Jurkat, Clone E6-1 (cell line): ENCODE measurements around the gene SHANK1.
A peak's percentile ranks its signal among the peaks of the same experiment; 100 is the strongest.

ENCODE experiments used
- DNase-seq: peaks from one replicate; pipeline ENCODE4 v3.0.0-alpha.2; 2011; ENCODE audit warnings: low read depth, low spot score
- H3K4me3 ChIP-seq: 2 replicates; pipeline ENCODE4 v1.5.1; 2011; ENCODE audit warnings: mild to moderate bottlenecking, low read length, control low read depth, moderate library complexity

SHANK1 gene

DNA sequence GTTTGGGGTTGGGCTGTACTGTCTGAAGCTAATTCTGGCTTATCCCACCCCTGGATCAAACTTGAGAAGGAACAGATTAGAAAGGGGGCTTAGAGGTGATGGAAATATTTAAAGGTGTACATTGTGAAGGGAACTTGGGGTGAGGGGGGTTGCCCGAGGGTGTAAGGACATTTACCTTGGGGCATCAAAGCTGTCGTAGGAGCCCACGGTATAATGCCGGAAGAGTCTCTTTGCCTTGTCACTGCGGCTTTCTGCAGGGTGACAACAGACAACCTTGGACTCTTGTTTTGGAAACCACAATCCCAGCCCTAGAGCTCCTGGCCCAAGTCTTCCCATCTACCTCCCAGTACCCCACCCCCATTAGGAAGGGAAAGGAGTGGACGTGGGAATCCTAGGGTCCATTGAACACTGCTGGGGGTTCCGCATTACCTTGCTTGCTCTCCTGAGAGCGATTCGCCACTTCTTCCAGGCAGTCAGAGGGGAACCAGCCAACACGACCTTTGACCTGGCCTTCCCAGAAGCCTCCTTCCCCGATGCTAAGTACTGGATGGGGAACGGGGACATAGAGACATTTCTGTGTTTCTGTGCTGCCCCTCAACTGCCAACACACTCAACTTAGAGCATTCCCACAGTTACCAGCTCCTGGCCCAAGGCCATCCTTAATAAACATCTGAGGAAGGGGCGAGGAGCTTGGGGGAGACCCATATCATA is 22.0 kb downstream of the SHANK1 start:
- H3K4me3 ChIP-seq: no peak overlapping the region
- DNase-seq: no peak

DNA sequence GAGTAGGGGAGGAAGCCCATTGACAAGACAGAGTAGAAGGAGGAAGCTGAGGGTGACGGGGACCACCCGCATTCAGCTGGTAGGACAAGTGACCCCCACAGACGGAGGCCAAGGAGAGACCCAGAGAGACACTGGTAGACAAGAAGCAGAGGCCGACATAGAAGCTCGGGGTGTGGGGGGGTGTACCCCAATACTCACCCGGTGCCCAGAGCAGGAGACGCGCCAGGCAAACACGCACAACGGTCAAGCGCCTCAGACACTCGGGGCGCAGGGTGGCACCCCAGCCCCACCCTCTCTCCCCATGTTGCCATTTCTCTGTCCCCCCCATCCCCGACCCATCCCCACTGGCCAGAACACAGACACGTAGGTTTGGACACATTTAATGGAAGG is 23.5 kb downstream of the SHANK1 start:
- no peak for DNase-seq
- no peak overlapping the region for H3K4me3 ChIP-seq

DNA sequence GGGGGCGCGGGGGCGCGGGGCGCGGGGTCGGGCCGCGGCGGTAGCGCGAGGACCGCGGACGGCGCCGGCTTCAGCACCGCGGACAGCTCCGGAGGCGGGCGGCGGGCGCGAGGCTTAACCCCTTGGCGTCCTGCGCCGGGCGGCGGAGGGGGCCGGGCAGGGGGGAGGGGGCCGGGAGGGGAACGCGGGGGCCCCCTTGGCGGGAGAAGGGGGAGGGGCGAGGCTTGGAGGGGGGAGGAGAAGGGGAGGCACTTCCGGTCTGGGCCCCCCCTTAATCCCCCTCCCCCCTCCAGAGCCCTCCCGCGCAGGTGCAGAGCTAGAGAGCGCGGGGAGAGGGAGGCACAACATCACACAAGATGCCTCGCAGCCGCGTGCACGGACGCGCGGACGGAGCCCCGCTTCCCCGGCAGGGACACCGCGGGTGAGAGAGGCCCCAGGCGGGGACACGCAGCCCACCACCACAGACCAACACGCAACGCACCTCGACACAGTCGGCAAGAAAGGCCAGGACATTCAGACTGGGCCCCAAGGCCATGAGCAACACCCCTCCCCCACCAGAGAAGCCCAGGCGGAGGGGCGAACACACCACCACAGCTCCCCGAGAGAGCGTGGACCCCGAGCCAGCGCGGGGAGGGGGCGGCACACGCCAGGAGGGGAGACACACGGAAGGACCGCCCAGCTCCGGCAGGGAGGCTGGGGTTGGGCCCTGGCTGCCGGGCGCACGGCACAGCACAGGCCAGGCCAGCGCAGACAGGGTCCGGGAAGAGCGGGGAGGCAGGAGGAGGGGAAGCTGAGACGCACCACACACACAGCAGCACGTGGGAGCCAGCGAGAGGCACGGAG is 24.1 kb downstream of the SHANK1 start:
- H3K4me3 ChIP-seq: no peak overlapping the region
- DNase-seq: peak; percentile 39

DNA sequence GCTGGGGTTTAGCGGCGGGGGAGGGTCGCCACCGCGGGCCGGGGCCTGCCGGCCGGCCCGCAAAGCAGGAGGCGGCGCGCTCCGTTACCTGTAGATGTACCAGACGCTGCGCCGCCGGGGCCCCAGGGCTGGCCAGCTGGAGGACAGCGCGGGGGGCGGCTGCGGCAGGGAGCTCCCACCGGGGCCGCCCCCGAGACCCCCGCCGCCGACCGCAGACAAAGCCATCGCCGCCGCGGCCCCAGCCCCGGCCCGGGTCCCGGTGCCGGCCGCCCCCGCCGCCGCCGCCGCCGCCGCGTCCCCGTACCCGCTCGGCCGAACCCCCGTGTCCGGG is 24.8 kb downstream of the SHANK1 start:
- no peak overlapping the region for H3K4me3 ChIP-seq
- no peak for DNase-seq

DNA sequence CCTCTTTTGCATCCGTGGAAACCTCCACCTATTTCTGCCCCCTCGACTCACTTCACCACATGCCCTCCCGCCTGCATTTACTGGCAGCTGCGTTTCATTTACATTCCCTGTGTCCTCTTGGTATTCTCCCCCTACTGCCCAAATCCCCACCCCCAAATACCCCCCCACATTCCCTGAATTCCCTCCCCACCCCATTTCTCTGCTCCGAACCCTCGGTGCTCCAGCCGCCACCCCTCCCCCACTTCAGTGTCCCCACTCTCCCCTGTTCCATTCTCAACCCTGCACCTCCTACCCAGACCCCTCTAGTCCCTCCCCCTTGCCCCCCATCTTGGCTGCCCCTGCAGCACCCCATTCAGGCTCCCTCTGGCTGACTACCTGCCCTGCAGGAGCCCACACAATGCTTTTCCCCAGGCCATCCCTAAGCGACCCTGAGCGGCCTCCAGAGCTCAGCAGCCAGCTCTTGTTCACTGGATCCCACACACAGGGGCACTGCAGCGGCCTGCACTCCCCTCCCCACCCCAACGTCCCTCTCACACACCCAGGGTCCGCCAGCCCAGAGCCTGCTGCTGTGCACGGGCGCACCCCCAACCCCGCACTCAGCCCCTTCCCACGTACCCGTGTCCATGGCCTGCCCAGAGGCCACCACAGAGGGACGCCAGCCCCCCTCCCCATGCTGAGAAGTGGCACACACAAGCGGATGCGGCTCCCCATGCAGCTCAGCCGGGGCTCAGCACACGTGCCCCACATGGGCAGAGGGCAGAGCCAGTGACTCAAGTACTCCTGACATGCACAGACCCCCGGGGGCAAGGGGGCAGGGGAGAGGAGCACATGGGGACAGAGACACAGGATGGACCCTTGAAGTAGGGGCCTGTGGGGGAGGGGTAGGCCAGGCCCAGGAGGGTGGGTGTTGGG is 26.3 kb downstream of the SHANK1 start:
- H3K4me3 ChIP-seq: no peak overlapping the region

DNA sequence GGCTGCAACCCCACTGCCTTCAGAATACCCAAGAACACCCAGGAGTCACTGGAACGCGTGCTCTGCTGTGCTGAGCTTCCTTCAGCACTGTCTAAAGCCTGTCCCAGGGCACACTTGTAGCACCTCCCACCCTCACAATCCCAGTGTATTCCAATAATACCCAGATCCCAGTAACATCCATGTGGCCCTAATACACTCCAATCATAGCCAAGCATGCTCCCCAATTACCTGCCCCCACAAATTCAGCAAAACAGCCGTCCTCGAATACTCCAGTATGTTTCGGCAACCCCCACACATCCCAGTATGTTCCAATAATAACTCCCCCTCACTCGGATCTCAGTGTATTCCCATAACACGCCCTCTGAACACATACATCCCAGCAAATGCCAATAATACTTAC is 29.2 kb downstream of the SHANK1 start:
- H3K4me3 ChIP-seq: no peak overlapping the region

More for the DNA sequence above, 26.3 kb downstream of the SHANK1 start:
- no peak for DNase-seq

DNA sequence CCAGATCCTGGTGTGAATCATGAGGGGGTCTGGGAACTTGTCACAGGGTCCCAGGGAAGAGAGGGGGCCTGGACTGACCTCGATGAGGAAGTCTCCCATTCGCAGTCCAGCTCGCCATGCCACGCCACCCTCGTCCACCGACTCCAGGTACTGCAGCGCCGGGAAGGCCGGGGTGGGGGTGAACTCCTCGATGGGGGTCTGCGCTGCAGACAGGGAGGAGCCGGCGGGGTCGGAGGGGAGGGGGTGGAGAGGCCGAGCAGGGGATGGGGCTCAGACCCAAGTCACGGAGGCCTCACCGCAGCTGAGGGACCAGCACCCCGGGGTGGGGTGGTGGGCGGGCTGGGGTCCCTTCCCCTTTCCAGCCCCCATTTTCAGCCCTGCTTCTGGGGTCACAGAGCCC is 30.8 kb downstream of the SHANK1 start:
- no peak overlapping the region for H3K4me3 ChIP-seq
- no peak for DNase-seq

More for the DNA sequence above, 29.2 kb downstream of the SHANK1 start:
- DNase-seq: no peak

DNA sequence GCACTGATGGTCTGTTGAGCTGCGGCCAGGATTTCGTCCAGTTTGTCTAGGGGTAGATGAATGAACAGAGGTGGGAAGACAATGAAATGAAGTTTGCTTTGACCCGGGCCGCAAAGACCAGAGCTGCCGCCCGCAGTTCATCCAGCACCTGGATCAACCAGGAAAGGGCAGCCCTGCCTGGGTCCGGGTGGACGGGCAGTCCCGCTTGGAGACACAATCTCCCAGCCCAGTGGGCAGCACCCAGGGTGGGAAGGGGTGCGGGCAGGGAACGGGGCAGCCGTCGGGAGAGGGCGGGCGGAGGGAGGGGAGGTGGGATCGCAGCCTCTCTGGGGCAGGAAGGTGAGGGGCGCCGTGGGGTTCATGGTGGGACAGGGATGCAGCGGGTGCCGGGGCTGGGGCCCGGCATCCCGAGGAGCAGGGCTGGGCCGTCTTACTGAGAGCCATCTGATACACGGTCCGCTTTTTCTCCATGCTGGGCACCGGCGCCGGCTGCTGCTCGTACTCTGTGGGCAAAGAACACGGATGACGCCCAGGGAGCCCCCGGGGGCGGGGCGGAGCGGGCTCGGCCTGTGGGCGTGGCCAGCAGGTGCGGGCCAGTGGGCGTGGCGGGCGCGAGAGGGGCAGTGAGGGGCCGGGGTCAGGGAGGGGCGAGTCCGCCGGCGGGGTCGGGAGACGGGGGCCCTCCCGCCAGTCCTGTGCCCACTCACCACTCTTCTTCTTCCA is 33.1 kb downstream of the SHANK1 start:
- no peak for DNase-seq
- H3K4me3 ChIP-seq: no peak overlapping the region

DNA sequence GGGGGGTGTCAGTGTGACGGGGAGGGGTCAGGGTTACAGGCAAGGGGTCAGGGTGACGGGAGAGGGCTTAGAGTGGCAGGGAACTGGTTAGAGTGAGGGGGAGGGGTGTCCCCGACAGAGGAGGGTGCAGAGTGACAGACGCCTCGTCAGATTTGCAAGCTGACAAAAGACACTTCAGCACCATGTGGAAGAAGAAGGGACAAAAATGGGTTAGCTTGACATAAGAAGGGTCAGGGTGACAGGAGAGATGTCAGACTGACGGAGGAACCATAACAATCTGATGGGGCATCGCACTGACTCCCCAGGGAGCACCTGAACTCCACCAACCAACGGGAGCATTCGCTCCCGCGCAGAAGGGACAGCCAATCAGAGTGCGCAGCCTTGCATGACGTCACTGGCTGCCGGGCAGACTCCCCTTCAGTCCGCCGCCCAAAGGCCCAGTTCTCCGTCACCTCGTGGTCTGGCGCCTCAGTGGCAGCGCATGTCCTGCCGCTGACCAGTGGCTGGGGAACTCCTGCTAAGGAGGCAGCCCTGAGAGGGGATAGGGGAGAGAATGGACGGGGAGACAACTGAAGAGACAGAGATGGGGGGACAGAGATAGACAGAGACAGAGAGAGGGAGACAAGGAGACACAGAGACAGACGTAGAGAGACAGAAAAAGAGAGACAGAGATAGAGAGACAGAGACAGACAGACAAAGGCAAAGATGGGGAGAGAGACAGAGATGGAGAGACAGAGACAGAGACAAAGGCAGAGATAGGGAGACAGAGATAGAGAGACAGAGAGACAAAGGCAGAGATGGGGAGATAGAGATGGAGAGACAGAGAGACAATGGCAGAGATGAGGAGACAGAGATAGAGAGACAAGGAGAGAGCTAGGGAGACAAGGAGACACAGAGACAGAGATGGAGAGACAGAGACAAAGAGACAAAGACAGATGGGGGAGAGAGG is 40.2 kb downstream of the SHANK1 start:
- peak; percentile 82 for DNase-seq
- H3K4me3 ChIP-seq: peak overlapping the region; percentile 35

DNA sequence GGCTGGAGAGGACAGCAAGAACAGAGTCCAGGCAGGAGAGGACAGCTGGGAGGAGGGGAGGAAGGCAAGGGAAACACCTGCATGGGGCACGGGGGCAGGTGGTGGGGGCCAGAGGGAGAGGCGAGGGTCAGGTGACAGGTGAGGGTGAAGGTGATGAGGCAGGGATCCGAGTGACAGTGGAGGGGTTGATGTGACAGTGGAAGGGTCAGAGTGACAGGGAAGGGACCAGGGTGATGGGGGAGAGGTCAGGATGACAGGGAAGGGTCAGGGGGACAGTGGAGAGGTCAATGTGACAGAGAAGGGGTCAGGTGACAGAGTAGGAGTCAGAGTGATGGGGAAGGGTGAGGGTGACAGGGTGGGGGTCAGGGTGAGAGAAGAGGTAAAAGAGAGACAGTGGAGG is 41.3 kb downstream of the SHANK1 start:
- no peak overlapping the region for H3K4me3 ChIP-seq
- DNase-seq: no peak

DNA sequence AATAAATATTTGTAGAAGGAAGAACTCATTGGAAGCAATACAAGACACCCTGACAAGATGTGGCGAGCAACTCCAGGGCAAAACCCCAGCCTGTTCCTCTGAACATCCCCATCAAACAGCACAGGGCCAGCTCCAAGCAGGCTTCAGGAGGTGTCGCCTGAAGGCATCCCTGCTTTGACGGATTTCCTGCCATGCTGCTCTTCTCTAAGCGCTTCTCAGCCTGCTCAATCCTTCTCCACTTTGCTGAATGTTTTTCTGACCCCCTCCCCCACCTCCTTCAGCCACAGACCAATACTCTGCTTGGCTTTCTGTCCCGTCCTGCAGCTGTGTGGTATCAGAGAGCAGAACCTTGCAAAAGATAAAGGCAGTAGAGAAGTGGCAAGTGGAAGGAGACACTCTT is 42.0 kb downstream of the SHANK1 start:
- no peak for DNase-seq

DNA sequence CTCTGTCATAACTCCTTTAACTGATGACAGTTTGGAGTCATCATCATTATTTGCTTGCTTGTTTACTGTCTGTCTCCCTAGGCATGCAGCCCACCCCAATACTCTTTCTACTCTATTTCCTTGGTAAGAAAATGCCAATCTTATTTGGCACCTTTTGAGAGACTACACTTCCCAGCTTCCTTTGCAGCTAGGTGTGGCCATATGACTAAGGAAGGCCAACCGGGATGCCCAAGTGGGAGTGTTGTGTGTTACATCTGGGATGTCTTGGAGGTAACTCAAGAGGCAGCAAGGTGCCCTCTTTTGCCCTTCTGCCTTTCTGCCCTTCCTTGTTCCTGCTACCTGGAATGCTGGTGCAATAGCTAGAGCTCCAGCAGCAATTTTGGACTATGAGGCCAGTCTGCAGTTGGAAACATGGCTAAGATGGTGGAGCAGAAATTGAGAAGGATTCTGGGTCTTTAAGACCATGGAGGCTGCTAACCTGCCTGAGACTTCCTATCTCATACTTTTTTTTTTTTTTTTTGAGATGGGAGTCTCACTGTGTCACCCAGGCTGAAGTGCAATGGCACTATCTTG is 42.9 kb downstream of the SHANK1 start:
- no peak overlapping the region for H3K4me3 ChIP-seq
- DNase-seq: no peak

More for the DNA sequence above, 42.0 kb downstream of the SHANK1 start:
- H3K4me3 ChIP-seq: no peak overlapping the region

DNA sequence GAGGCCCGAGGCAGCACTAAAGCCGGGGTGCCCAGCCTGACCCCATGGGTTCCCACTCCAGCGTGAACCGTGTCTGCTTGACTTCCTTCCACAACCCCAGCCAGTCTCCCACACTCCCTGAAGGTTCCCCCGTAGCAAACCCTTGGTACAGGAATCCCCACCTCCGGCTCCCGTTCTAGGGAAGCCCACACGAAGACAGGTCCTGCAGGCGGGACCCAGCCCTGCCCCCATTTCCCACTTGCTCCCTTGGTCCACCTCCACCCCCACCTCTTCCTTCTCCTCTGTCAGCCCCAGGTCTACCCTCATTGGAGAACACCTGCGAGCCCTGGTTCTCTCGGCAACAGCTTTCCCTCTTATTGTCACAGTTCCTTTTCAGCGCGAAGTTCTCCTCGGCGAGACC is 46.5 kb downstream of the SHANK1 start:
- no peak overlapping the region for H3K4me3 ChIP-seq
- no peak for DNase-seq

DNA sequence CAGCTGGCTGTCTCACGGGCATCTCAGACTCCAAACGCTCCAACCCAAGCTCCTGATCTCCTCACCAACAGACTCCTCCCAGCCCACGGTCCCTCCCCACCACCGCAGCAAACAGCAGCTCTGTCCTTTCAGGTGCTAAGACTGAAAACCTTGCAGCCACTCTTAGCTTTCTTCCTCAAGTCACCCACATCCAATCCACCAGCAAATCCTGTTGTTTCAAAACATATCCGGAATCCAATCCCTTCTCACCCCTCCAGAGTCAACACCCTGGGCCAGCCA is 49.6 kb downstream of the SHANK1 start:
- H3K4me3 ChIP-seq: no peak overlapping the region
- no peak for DNase-seq

DNA sequence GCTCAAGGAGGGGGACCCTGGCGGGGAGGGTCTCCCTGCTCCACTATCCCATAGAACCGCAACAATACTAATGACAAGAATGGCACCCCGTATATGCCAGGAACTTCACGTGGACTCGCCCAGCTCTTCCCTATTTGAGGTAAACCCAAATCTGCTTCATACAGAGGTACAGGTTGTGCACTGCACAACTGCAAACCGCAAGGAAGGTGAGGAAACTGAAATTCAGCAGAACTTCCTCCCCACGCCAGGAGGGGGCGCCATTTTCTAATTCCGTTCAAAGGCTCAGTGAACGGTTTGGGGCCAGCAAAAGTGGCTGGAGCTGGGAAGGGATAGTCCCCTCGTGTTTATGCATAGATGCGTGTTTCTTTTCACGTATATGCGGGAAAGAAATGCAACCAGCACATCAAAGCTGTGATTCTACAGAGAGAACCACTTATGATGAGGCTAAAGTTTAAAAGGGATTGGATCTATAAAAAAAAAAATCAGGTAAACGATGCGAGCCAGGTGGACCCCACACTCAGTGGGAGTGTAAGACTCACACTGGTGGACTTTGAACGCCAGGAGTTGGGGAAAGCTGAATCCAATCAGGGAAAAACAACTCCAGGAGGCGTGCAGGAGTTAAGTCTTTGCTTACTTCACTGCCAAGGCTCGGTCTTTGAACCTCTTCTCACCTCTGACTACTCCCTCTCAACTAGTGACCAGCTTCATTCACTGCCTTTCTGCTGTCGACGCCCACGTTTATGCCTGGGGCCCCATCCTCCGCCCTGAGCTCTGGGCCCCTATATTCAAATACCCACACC is 50.1 kb downstream of the SHANK1 start:
- peak; percentile 33 for DNase-seq
- H3K4me3 ChIP-seq: no peak overlapping the region

DNA sequence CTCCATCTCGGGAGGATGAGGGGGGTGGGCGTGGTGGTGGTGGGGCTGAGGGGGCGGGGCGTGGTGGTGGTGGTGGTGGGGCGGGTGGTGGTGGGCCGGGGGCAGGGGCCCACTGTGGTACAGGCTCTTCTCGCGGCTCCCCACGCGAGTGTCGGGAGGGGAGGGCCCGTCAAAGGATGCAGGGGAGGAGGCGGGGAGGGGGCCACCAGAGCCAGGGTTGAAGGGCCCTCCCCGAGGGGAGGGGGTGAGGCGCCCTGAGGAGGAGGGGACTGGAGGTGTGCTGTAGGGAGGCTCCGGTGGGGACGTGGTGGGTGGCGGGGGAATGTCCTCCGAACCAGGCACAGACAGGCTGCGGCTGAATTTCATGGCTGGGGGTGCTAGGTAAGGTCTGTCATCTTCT is 50.7 kb downstream of the SHANK1 start:
- H3K4me3 ChIP-seq: no peak overlapping the region
- no peak for DNase-seq

DNA sequence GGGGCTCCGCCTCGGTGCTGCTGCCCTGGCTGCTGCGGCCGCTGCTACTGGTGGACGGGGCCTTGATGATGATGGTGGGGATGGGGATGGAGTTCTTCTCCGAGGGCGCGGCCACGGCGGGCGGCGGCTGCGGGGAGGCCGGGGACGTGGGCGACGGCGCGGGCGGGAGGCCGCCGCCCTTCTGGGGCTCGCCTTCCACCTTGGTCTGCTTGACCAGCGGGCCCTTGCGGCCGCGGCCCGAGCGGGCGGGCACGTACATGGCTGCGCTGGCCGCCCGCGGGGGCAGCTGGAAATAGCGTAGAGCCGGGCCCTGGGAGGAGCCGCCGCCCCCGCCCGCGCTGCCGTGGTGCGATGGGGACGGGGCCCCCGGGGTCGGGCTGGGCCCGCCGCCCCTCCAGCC is 51.2 kb downstream of the SHANK1 start:
- no peak overlapping the region for H3K4me3 ChIP-seq
- DNase-seq: no peak
